Stimulated activated CD4-positive, alpha-beta T cell treated with anti-CD3 and anti-CD28 coated beads, Interleukin-4, amount 100 ng/mL, for 48 hours (primary cell): ENCODE data around the gene DPP10.
"Not testable (repeated sequence)": the region's sequence is repeated elsewhere in the genome, so short reads cannot be mapped to it uniquely, and the experiment has no call there.

Experiments
- DNase-seq, 2 donors: peaks; one replicate each; pipeline ENCODE4 v3.0.0-alpha.2; 2020; ENCODE audit warnings: low read depth in 2 of 2

Gene DPP10

GRCh38 chr2:114717049-114717448 is 274.6 kb downstream of the DPP10 start:
- DNase-seq: no peak

- DNase-seq: no peak
Observed at GRCh38 chr2:114724454-114724853, 282.0 kb downstream of the DPP10 start.

GRCh38 chr2:114727012-114727411 is 284.6 kb downstream of the DPP10 start:
- DNase-seq: no peak

GRCh38 chr2:114728372-114728771 is 285.9 kb downstream of the DPP10 start:
- DNase-seq: no peak

GRCh38 chr2:114729026-114729425 is 286.6 kb downstream of the DPP10 start:
- DNase-seq: no peak

- no peak for DNase-seq
Observed at GRCh38 chr2:114735126-114735525, 292.7 kb downstream of the DPP10 start.

GRCh38 chr2:114742245-114742644 is 299.8 kb downstream of the DPP10 start:
- DNase-seq: no peak

GRCh38 chr2:114745700-114746099 is 303.3 kb downstream of the DPP10 start:
- no peak for DNase-seq

GRCh38 chr2:114748175-114748574 is 305.7 kb downstream of the DPP10 start:
- DNase-seq: not testable (repeated sequence)

- DNase-seq: no peak
Observed at GRCh38 chr2:114752425-114752824, 310.0 kb downstream of the DPP10 start.

- no peak for DNase-seq
Observed at GRCh38 chr2:114753145-114753544, 310.7 kb downstream of the DPP10 start.

GRCh38 chr2:114754907-114755563 is 312.6 kb downstream of the DPP10 start:
- DNase-seq: no peak

GRCh38 chr2:114762376-114762775 is 319.9 kb downstream of the DPP10 start:
- DNase-seq: no peak

- DNase-seq: no peak
Observed at GRCh38 chr2:114762986-114763385, 320.5 kb downstream of the DPP10 start.

GRCh38 chr2:114769110-114769509 is 326.7 kb downstream of the DPP10 start:
- no peak for DNase-seq

- DNase-seq: no peak
Observed at GRCh38 chr2:114769991-114770390, 327.6 kb downstream of the DPP10 start.

GRCh38 chr2:114784046-114784445 is 341.6 kb downstream of the DPP10 start:
- DNase-seq: no peak

- DNase-seq: no peak
Observed at GRCh38 chr2:114784890-114785583, 342.6 kb downstream of the DPP10 start.

- DNase-seq: no peak
Observed at GRCh38 chr2:114786901-114787300, 344.5 kb downstream of the DPP10 start.

- no peak for DNase-seq
Observed at GRCh38 chr2:114787486-114787885, 345.0 kb downstream of the DPP10 start.

GRCh38 chr2:114789989-114790388 is 347.5 kb downstream of the DPP10 start:
- no peak for DNase-seq

GRCh38 chr2:114797540-114797939 is 355.1 kb downstream of the DPP10 start:
- DNase-seq: no peak

GRCh38 chr2:114797942-114798341 is 355.5 kb downstream of the DPP10 start:
- no peak for DNase-seq

GRCh38 chr2:114800371-114800770 is 357.9 kb downstream of the DPP10 start:
- DNase-seq: no peak
